Lower leg skin (tissue), 3 donors: ENCODE data around the gene C6orf89.

Source experiments
- CTCF ChIP-seq, 3 donors: fragments of 450-650 bp; IDR thresholded peaks; one replicate each; pipeline ENCODE4 v1.5.1; 2016; ENCODE audit warnings: antibody characterized with exemption in 3 of 3, mild to moderate bottlenecking in 3 of 3, moderate library complexity in 2 of 3
- POLR2A ChIP-seq, 2 donors: fragments of 450-650 bp; IDR thresholded peaks; one replicate each; pipeline ENCODE4 v1.6.1; 2016 to 2017; ENCODE audit warnings: antibody characterized with exemption in 2 of 2, mild to moderate bottlenecking in 1 of 2, moderate library complexity in 1 of 2

GRCh38 chr6:36976007-36976264 lies 90.2 kb downstream of the C6orf89 start:
- TF ChIP-seq CTCF (IDR thresholded peaks at IDR 0.05) = no peak
- TF ChIP-seq POLR2A (IDR thresholded peaks at IDR 0.05) = no peak
